Femur (tissue), 1 donor: ENCODE results near the gene CACNA2D4.
A peak's percentile ranks its signal among the peaks of the same experiment; 100 is the strongest.

ENCODE experiments used
- DNase-seq: peaks from one replicate; pipeline ENCODE4 v3.0.0-alpha.2; 2017

The CACNA2D4 gene

DNA sequence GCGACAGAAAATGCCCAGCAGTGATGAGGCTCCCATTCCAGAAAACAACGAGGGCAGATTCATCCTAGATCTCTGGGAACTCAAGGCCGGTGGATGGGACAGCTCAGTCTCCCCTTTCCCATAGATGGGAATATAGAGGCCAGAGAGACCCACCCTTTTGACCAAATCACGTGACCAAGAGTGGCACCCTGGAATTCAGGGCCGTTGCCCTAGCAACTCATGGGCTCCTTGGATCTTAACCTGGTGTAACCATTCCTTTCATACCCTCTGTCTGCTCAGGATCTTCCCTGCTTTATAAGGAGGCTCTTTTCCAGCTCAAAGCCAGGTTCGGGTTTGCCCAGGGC, 106.5 kb downstream of the CACNA2D4 start:
- no peak for DNase-seq

DNA sequence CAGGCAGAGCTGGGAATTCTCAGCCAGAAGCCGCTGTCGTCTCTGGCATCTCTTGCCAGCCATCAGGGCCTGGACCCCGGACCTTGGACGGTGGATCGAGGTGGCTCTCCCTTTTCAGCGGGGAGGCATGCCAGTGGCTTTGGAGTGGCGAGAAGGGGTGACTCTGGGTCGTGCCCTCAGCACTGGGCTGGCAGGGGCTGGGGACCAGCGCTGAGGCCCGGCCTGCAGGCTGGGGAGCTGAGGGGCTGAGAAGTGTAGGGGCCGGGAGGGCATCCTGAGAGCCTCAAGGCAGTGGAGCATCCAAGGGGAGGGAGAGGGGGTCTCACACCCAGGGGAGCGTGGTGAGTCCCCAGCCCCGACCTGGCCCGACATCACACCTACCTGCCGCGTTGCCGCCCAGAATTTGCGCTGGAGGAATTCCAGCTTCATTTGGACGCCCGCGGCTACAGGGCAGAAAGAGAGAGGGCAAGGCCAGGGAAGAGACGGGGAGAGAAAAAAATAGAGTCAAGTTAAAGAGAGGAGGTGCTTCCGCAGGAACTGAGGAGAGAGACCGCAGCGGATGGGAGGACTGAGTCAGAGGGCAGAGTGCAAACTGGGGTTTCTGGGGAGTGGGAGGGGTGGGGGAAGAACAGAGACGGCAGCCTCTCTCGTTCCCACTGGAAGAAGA, 107.0 kb downstream of the CACNA2D4 start:
- DNase-seq: no peak

DNA sequence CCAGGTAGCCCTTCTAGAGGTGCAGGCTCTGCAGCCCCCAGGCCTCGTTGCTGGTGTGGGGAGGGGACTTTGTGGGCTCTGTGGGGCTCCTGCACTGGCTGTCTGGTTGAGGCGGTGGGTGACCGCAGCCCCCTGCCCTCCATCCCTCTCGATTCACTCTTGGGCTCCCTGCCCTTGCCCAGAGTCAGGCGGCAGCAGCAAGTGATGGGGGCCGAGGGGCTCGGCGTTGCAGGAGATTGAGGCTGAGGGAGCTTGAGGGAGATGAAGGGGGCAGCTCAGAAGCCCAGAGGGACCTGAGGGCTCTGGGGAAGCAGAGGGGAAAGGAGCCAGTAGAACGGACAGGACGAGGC, 107.5 kb downstream of the CACNA2D4 start:
- no peak for DNase-seq

DNA sequence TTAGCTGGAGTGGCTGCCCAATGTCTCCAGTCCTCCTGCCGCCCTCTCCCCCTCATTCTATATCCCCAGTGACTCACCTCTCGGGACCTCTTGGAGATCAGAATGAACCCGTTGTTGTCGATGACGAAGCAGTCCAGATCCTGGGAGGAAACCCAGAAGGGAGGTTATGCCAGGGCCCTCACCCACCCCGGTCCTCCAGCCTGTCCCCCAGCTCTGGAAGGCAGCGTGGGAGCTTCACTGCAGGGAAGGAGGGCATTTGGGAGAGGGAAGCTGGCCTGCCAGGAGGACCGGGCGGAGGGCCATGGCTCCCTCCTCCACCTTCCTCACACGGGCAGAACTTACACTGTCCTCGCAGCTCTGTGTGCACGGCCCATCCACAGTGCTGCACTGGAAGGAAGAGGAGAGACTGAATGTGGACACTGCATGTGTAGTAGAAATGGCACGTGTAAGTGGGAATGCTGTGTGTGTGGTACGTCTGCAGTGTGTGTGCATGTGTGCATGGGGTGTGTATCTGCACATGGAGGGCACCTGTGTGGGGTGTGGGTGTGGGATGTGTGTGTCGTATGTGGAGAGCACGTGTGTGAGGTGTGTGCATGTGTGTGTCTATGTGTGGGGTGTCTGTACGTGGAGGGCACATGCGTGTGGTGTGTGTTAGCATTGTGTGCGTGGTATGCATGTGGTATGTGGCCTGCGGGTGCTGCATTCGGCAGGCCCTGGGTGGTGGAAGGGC, 108.1 kb downstream of the CACNA2D4 start:
- DNase-seq: no peak

DNA sequence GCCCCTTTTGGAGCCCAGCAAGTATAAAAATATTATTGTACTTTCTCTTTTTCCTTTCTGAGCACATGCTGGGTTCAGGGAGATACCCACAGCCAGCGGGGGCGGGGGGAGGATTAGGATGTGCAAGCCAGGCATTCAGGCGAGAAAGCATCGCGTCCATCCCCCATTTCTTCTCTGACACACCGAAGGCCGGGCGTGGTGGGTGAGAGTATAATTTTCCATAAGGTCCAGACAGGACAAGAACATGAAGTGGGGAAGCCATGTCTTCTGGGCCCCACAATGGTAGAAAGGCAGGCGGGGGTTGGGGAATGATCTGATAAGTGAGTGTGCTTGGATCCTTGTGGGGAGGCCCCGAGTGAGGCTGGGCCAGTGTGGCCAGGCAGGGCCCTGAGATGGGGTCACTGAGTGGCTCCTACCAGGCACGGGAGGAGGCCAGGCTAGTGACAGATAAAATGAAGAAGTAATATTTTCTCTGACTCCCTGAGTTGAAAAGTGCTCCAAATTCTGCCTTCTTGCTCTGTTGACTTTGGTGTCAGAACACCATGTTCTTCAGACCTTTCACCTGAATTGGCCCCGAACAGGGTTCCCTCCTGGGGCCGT, 108.8 kb downstream of the CACNA2D4 start:
- DNase-seq: no peak

DNA sequence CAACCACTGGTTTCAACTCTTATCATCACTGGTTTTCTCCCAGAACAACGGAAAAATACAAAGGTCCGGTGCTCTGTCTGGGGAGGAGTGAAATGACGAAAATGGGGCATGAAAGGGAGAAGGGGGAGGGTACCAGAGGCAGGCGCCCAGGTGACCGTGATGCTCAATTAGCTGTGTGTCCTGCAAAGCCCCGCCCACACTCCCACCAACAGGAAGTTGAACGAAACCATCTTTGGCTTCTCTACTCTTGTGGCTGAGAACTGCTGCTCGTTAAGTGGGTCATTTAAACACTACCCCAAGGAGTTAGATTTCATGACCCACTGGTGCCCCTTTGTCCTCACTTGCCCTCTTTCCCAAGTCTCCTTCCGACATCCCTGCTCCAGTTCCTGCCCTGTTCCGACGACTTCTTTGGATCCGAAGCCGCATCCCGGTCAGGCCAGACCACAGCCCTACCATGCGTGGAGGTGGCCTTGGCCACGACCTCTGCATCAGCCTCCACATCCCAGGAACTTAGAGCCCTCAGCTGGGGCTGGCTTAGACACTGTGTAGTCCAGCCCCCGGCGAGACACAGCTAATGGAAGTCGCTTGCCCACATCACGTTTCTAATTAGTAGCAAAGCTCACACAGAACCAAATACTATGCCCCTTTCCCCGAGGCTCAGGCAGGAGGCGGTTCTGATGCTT, 109.5 kb downstream of the CACNA2D4 start:
- DNase-seq: no peak

DNA sequence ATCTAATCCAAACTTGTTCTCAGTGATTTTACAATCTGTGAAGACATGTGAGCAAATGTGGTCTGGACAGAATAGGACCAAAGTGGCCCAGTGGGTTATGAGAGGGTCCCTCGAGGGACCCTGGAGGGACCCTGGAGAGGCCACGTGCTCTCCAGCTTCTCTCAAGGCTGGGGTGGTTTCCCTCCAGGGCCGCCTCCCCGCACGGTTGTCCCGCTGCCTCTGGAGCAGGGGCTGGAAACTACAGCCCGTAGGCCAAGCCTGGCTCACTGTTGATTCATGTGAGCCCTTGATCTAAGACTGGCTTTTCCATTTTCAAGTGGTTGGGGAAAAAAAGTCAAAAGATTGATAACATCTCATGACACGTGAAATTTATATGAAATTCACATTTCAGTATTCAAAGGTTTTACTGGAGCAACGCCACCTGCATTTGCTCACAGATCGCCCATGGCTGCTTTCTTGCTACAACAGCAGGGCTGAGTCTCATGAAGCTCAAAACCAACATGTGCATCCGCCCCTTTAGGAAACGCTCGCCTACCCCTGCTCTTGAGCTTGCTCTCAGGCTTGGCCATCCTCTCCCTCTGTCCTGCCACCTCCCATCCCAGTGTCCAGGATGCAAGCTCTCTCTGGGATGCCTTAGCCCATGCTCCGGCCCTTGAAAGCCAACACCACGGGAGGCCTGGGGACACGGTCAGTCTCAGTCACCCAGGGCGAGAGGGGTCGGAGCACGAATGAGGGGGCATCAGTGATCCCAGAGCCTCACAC, 110.2 kb downstream of the CACNA2D4 start:
- no peak for DNase-seq

DNA sequence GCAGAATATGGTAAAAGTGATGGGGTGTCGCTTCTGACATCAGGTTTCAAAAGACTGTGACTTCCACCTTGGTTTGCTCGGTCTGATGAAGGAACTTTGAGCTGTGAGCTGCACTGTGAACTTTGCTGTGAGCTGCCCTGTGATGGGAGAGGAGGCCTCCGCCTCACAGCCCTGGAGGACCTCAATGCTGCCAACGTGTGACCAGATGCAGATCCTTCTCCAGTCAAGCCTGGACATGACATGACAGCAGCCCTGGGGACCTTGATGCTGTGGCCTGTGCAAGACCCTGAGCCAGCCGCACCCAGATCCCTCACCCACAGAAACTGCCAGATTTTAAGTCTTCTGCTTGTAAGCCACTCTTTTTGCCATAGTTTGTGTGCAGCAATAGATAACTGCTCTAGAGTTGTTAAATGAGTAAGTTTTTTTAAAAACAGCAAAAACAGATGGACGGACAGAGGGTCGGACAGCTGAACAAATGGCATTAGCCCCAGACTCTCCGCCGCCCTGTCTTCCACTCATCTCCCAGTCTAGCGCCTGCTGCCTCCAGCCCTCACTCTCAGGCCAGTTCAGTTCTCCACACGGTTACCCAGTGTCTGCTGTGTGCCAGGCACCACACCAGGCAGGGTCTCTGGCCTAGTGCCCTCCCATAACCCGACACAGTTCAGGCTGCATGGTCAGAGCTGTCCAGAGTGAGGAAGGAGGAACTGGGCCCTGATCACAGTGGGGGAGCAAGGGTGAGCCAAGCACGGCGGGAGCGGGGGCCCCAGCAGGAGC, 111.2 kb downstream of the CACNA2D4 start:
- no peak for DNase-seq

DNA sequence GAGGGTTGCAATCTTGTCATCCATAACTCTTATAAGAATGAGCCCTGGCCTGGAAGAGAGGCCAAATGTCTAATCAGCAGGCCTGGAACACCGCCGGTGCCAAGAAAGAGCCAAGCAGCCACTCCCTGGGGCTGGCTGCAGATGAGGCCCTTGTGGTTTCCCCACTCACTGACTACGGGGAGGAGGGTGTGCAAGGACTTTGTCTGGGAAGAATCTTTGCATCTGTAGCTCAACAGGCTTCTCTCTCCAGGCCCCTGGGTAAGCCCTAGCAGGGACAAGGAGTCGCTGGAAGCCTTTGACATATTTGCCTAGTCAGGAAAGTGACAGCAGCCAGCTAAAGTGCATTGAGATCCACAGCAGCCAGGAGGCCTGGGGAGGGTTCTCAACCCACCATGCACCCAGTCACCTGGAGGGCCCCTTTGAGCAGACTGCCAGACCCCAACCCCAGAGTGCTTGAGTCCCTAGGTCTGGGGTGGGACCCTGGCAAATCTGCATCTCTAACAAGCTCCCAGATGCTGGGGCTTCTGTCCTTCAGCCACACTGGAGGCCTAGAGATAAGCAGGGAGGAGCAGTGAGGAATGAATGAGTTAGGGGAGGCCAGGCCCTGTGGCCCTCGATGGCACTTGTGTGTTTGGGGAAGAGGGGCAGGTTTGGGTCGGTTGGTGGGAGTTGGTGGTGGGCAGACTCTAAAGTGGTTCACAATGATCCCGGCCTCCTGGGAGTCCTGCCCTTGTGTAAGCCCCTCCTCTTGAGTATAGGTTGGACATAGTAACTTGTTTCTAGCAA, 112.0 kb downstream of the CACNA2D4 start:
- DNase-seq: no peak

DNA sequence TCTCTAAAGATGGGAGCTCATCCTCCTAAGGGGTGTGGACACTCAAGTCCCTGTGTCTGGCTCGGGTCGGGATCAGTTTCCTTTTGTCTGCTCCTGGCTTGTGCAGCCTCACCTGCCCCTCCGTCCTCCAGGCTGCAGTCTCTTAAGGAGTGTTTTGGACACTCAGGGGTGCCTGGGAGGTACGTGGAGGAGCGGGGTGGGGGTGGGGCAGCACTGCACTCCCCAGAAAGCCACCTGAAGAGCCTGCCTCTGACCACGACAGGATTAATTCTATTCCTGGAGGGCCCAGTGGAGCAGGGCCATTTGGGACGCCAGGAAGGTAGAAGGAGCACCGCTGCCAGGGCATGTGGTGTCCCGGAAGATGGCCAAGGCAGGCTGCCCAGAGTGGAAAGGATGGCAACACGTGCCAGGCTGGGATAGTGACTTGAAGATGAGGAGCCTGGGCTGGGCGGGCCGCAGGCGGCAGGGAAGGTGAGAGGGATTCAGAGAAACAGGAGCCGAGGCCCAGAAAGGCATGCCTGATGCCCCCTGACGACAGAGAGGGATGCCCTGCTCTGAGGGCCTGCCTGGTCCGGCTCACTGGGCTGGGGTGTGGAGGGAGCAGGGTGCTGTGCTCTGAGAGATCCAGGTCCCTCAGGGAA, 112.9 kb downstream of the CACNA2D4 start:
- no peak for DNase-seq

DNA sequence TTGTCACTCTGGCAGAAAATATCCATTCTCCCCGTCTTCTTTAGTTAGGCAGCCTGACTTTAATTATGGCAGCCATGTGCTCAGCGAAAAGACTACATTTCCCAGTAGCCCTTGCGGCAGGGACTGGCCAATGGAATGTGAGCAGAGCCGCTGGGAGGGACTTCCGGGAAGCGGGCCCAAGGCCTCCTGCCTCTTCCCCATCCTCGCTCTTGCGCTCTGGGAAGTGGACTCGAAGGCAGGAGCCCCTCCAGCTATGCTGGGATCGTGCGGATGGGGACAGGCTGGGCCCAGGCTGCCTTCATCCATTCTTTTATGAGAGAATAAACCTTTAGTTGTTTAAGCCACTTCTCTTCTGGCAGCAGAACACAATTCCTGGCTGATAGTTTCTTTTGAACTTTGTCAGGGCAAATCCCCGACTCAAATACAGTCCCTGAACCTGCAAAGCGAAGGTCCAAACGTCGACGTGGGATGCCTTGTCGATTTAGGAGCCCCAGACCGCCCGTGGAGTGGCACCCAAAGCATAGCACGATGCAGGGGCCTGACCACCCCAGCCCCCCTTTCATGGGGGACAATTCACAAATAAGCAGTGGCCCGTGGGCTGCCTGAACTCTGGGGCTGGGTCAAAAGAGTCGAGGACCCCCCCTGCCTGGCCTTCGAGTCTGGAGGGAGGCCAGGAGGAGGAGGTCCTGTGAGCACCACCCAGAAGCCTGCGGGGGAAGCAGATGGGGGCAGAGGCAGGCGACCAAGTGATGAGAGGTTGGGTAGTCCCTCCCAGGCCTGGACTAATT, 113.7 kb downstream of the CACNA2D4 start:
- peak; percentile 94 for DNase-seq

DNA sequence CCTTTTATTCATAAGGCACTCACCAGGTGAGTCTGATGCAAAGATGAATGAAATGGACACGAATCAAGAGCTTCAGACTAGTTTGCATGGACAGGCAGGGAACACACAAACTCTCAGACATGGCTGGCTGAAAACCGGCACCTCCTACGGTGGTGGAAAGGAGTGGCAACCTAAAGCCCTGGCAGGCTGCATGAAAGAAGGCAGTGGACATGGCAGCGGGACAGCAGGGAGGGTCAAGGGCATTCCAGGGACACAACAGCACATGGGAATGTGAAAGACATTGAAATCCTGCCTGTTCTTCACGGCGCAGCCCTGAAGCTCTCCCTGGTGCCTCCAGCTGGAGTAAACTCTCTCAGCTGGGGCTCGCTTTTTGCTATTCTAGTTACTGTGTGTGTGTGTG, 114.7 kb downstream of the CACNA2D4 start:
- no peak for DNase-seq

DNA sequence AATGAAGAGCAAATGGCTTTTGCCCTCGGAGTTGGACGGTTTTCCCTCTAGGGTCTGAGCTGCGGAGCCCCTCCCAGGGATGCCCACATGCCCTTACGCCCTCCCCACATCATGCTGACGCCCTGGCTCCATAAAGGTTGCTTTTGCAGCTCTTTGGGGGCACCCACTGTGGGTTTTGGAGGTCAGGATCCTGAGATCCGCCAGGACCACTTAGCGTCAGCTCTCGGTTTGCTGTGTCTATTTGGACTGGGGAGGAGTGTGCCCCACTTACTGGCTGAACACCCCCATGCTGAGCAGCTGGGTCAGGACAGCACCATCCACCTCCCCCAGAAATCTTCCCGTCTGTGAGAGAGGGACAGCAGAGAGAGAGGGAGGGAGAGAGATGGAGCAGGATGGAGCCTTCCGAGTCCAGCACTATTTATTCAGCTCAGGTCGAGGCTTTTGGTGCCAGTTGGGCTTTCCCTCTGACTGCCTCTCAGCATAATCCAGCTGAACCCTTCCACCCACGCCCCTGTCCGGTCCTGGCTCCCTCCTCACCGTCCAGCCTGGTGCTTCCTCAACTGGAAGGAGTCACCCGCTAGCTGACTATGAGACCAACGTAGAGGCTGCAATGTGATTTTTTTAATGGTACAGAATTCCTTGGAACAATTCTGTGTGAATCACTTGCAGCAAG, 117.0 kb downstream of the CACNA2D4 start:
- DNase-seq: peak; percentile 11

DNA sequence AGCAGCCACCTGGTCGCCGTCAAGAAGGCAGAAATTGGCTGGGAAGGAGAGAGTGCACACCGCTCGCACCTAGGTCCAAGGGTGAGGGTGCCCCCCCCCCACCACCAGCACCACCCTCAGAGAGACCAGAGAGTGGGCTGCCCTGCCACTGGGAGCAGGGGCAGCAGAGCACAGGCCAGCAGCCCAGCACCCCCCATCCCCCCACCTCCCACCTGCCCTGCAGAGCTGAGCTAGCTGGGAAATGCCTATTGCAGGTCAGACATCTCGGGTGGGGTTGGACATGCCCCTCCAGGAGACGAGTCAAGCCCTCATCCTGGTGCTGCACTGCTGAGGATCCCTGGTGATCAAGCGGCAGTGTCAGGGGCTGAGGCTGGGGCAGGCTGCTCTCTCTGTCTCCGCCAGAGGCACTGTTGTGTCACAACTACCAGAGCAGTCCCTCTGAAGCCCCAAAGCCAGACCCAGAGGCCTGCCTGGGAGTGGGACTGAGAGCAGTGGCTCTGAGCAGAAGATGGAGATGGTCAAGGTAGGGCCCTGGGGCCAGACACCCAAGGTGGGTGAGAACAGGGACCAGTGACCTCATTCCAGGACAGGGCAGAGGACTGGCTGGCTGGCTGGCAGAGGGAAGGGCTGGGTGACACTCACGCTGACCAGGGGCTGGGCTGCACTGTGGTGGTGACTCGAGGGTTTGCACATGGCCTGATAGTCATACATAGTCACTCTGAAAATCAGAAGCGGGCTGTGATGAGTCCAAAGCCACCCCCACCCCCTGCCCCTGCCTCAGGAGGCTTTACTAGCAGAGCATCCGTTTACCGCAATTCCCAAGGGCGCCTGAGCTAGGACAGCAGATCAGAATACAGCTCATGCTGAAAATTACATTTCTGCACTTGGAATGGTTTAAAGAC, 117.8 kb downstream of the CACNA2D4 start:
- DNase-seq: peak; percentile 25

DNA sequence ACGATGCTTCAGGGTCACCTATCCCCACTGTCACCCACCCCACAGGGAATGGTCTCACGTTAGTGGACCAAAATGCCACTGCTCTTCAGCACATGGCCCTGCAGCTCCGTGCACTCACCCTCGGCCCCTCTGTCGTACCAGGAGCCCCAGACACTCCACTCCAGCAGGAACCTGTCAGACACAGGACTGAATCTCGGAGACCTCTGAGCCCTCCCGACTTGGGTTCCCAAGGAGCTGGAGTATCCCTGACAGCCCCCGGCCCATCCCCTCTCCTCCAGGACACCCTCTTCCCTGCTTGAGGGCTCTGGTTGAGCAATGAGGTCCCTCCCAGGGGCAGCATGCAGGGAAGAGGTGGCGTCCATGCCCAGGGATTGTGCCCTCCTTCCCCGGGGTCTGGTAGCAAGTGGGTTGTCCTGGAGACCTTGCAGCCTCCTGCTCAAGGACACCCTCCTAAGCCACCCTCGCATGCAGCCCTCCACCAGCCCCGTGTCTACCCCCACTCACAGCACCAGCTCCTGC, 118.5 kb downstream of the CACNA2D4 start:
- DNase-seq: no peak

DNA sequence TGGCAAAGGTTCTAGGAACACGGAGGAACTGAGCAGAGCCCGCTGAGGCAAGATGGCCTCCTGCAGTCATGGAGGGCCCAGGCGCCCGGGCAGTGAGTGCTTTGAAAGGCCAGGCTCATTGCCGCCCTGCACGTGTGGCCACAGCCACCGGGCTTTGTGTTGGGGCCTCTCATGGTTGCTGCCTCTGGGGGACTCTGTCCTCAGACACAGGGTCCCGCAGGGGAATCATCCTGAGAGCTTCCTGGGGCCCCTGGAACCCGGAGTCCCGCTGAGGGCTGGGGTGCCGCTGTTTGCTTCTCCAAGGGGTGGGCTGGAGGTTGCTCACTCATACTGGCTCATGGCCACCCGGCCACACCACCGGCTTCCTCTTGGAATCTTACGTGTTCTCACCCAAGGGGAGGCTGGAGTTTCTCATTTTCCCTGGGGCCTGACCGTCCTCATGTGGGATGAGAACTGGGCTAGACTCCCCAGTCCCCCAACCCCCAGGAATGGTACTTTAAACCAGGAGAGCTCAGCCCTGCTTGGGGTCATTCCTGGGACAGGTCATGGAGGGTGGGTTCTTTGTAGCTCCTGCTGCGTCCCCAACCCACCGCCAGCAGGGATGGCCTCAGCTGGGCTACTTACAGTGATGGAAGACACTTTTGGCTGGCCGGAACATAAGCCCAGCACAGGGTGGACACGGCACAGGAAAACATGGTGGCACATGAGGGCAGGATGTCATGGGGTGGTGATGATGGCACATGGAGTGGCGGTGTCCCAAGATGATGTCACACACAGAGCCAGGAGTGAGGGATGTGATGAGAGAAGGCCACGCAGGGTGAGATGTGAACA, 119.2 kb downstream of the CACNA2D4 start:
- peak; percentile 10 for DNase-seq

DNA sequence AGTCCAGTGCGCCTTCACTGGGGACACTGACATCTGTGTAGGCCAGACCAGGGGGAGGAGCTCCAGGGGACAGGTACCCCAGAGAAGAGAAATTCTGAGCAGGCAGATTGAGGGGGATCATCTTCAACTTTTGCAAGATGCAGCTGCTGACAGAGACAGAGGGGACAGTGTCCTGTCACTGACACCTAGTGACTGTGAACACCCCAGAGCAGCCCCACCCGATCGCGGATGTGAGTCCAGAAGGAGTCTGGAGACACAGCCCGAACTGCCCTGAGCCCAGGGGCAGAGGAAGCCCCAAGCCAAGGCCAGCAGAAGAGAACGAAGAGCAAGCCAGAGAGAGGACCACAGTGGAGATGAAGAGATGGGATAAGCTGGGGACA, 119.8 kb downstream of the CACNA2D4 start:
- DNase-seq: no peak
